Endothelial cell of umbilical vein (primary cell): ENCODE results near the gene ETNK2. TPM values are rescaled to one million over a fixed set of nuclear protein-coding genes. Genes with fewer than 3 reads are reported as not detected.

ENCODE experiments used
- BruUV-seq: library from RNA; stranded (reverse); fragments of 400-500 nt; replicated peaks from 2 replicates; lab custom pipeline; 2021; lab: Mats Ljungman, UMichigan
- CTCF ChIA-PET: fragments of 300-600, 350-600 bp; sonication (Branson Sonifier 250); formaldehyde crosslinking; loops from one replicate; lab custom pipeline; 2021; ENCODE audit warnings: antibody characterized with exemption, inconsistent platforms; lab: Charles Lee
- POLR2A ChIA-PET: fragments of 300-600, 350-600 bp; sonication (Branson Sonifier 250); formaldehyde crosslinking; loops from one replicate; lab custom pipeline; 2021; ENCODE audit warnings: antibody characterized with exemption, inconsistent platforms; lab: Charles Lee
- DNase-seq: peaks from one replicate; pipeline ENCODE4 v3.0.0-alpha.2; 2011; ENCODE audit warnings: low read depth, low spot score
- FAIRE-seq: peaks from 2 replicates; lab custom pipeline; 2011; peaks lifted over from hg19 to GRCh38; lab: Jason Lieb, UNC
- H2AFZ ChIP-seq: 2 replicates; pipeline ENCODE4 v1.6.0; 2012; ENCODE audit warnings: low read depth, low read length, control low read depth, inconsistent platforms
- H3K27ac ChIP-seq: 2 replicates; pipeline ENCODE4 v1.5.1; 2011; ENCODE audit warnings: low read depth, mild to moderate bottlenecking, control low read depth, low read length, moderate library complexity; ENCODE audit not compliant: insufficient read depth
- H3K27me3 ChIP-seq, 2 experiments: 2 replicates each; pipeline versions ENCODE4 v1.6.0 to v1.6.1; 2011; ENCODE audit warnings: low read length in 2 of 2, mixed read lengths in 1 of 2; ENCODE audit not compliant: control insufficient read depth in 2 of 2, insufficient read depth in 2 of 2
- H3K36me3 ChIP-seq, 2 experiments: 2 replicates in 1 of 2; 3 replicates in 1 of 2; pipeline ENCODE4 v1.5.1; 2011; ENCODE audit warnings: low read length in 2 of 2, mild to moderate bottlenecking in 1 of 2, moderate library complexity in 1 of 2; ENCODE audit not compliant: control insufficient read depth in 2 of 2, insufficient read depth in 2 of 2; ENCODE audit errors: extremely low read depth in 1 of 2
- H3K4me1 ChIP-seq: 3 replicates; pipeline ENCODE4 v1.5.1; 2011; ENCODE audit warnings: mild to moderate bottlenecking, low read length; ENCODE audit not compliant: control insufficient read depth, insufficient read depth; ENCODE audit errors: extremely low read depth
- H3K4me2 ChIP-seq: 2 replicates; pipeline ENCODE4 v1.6.1; 2011; ENCODE audit warnings: low read length, control low read depth, mixed read lengths; ENCODE audit not compliant: insufficient read depth
- H3K4me3 ChIP-seq, 3 experiments: fragments of 200-600 bp in 1 of 3; sonication (generic), shearing (Covaris generic) in 1 of 3; replicated peaks in 1 of 3; 2 replicates each; pipeline ENCODE4 v1.5.1; 2011 to 2016; ENCODE audit warnings: control low read depth in 3 of 3, low read length in 3 of 3, mild to moderate bottlenecking in 2 of 3, inconsistent platforms in 1 of 3, low read depth in 1 of 3, moderate library complexity in 1 of 3; ENCODE audit not compliant: insufficient read depth in 1 of 3
- H3K79me2 ChIP-seq: 2 replicates; pipeline ENCODE4 v1.6.0; 2012; ENCODE audit warnings: low read length, inconsistent platforms; ENCODE audit not compliant: control insufficient read depth, insufficient read depth
- H3K9ac ChIP-seq: replicated peaks from 2 replicates; pipeline ENCODE3; 2011; ENCODE audit warnings: low read length, control low read depth; ENCODE audit not compliant: insufficient read depth; ENCODE audit errors: extremely low read depth
- H3K9me1 ChIP-seq: replicated peaks from 3 replicates; pipeline ENCODE4 v1.6.0; 2011; ENCODE audit warnings: mild to moderate bottlenecking, low read length; ENCODE audit not compliant: control insufficient read depth, insufficient read depth; ENCODE audit errors: extremely low read depth
- H3K9me3 ChIP-seq: replicated peaks from 2 replicates; pipeline ENCODE4 v1.5.1; 2012; ENCODE audit warnings: low read length, inconsistent platforms; ENCODE audit not compliant: control insufficient read depth, insufficient read depth
- H4K20me1 ChIP-seq: replicated peaks from 2 replicates; pipeline ENCODE3; 2011; ENCODE audit warnings: mild to moderate bottlenecking, low read length; ENCODE audit not compliant: control insufficient read depth, insufficient read depth; ENCODE audit errors: extremely low read depth
- EZH2 ChIP-seq: IDR thresholded peaks from 2 replicates; pipeline ENCODE4 v1.6.1; 2012; ENCODE audit warnings: borderline replicate concordance, low read depth, mild to moderate bottlenecking, moderate library complexity, low read length, inconsistent platforms; ENCODE audit not compliant: severe bottlenecking
- FOS ChIP-seq: IDR thresholded peaks from 2 replicates; pipeline ENCODE4 v1.6.1; 2011; ENCODE audit warnings: mild to moderate bottlenecking, low read length, moderate library complexity, borderline replicate concordance; ENCODE audit not compliant: insufficient read depth
- GATA2 ChIP-seq: IDR thresholded peaks from 2 replicates; pipeline ENCODE4 v1.7.0; 2011; ENCODE audit warnings: low read depth, mild to moderate bottlenecking, moderate library complexity, mixed read lengths, low read length; ENCODE audit not compliant: insufficient read length, insufficient read depth
- JUN ChIP-seq: IDR thresholded peaks from 2 replicates; pipeline ENCODE4 v1.6.1; 2011; ENCODE audit warnings: borderline replicate concordance, low read depth; ENCODE audit not compliant: insufficient read length, insufficient read depth
- MYC ChIP-seq: IDR thresholded peaks from one replicate; pipeline ENCODE4 v1.6.1; 2011; ENCODE audit warnings: mild to moderate bottlenecking, low read depth, low read length
- POLR2A ChIP-seq: IDR thresholded peaks from 2 replicates; pipeline ENCODE4 v1.6.1; 2012; ENCODE audit warnings: low read depth, mild to moderate bottlenecking, control low read depth, low read length
- POLR2AphosphoS5 ChIP-seq: IDR thresholded peaks from 2 replicates; pipeline ENCODE4 v1.6.1; 2012; ENCODE audit warnings: low read depth, mild to moderate bottlenecking, control low read depth, low read length, moderate library complexity; ENCODE audit not compliant: insufficient read depth
- dilution Hi-C: fragments of 300-500 bp; cut with MboI; formaldehyde crosslinking; loops from one replicate; pipeline ENCODE4 v1.15.0; 2019; ENCODE audit warnings: low sequenced_read_pairs; ENCODE audit not compliant: extremely low pct_ligation_motif_present
- intact Hi-C: fragments of 100-400 bp; cut with micrococcal nuclease; formaldehyde crosslinking; loops from one replicate; pipeline ENCODE4 v1.10.0; 2022
- polyA plus RNA-seq, 4 experiments: library from polyadenylated mRNA; depleted of rRNA in 3 of 4; stranded (reverse) in 3 of 4; unstranded in 1 of 4; fragments of >200 nt; gene quantifications; 2 replicates each; pipeline versions ENCODE4 v1.2.1 to v1.2.3, GENCODE V29; 2011 to 2012; ENCODE audit warnings: missing spikeins in 1 of 4
- total RNA-seq: library from RNA; stranded (reverse); gene quantifications from 2 replicates; pipeline ENCODE4 v1.2.3, GENCODE V29; 2021
- TF ChIP-seq, protein P1 (sequence below), 2 donors: IDR thresholded peaks; 1 replicate in 1 of 2; 2 replicates in 1 of 2; pipeline ENCODE4 v1.5.1; 2011; ENCODE audit warnings: low read length in 2 of 2, mild to moderate bottlenecking in 2 of 2, moderate library complexity in 2 of 2, control low read depth in 1 of 2, inconsistent platforms in 1 of 2, low read depth in 1 of 2; ENCODE audit not compliant: insufficient read depth in 1 of 2; ENCODE audit errors: extremely low read depth in 1 of 2
- TF ChIP-seq, protein P2 (sequence below): IDR thresholded peaks from 2 replicates; pipeline ENCODE4 v1.6.1; 2011; ENCODE audit not compliant: insufficient read depth, insufficient read length

The ETNK2 gene
- total and polyA plus RNA-seq, 2 donors (not counting 3 experiments of a cell fraction or from before 2014, with no cell fraction given): 13.5 to 27.5 TPM

DNA sequence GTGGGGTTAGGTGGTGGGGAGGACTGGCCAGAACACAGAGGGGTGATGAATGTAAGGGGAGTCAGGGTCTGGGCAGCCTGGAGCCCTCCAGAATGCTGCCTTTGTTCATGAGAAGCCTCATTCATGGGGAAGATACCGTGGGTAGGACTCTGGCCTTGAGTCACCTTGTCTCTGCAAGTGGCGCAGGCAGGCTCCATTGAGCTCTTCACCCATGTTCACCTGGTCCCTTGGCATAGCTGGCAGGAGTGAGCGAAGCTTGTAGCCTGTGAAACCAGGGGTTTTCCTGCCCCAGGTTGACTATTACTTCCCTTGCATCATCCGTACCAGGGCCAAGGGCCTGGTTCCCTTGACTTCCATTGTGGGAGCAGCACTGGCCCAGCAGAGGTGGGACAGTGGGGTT, 53.2 kb downstream of the ETNK2 start:
- H3K9me3 ChIP-seq: no peaks in the 10 kb centered on the region
- H3K79me2 ChIP-seq: peaks cover 23% of the 10 kb centered on the region
- no peaks in the 10 kb centered on the region for H3K27me3 ChIP-seq
- no peaks in the 10 kb centered on the region for H3K9me1 ChIP-seq
- BruUV-seq: no TSS peak
- FAIRE-seq (no peak), DNase-seq (no peak)
- no peak overlapping the region for H3K4me3 ChIP-seq
- H3K9ac ChIP-seq: no peak overlapping the region
- no peaks in the 10 kb centered on the region for H4K20me1 ChIP-seq
- H2AFZ ChIP-seq: no peak overlapping the region
- intact Hi-C loops (no loop called here), dilution Hi-C loops (no loop called here)
- no peak overlapping the region for H3K4me2 ChIP-seq
- H3K27ac ChIP-seq: no peak overlapping the region
- TF ChIP-seq JUN (no peak), FOS (no peak)
- TF ChIP-seq, protein P1, sequence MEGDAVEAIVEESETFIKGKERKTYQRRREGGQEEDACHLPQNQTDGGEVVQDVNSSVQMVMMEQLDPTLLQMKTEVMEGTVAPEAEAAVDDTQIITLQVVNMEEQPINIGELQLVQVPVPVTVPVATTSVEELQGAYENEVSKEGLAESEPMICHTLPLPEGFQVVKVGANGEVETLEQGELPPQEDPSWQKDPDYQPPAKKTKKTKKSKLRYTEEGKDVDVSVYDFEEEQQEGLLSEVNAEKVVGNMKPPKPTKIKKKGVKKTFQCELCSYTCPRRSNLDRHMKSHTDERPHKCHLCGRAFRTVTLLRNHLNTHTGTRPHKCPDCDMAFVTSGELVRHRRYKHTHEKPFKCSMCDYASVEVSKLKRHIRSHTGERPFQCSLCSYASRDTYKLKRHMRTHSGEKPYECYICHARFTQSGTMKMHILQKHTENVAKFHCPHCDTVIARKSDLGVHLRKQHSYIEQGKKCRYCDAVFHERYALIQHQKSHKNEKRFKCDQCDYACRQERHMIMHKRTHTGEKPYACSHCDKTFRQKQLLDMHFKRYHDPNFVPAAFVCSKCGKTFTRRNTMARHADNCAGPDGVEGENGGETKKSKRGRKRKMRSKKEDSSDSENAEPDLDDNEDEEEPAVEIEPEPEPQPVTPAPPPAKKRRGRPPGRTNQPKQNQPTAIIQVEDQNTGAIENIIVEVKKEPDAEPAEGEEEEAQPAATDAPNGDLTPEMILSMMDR (IDR thresholded peaks at IDR 0.05; ENCODE audit: extremely low read depth in 1 of 2, insufficient read depth in 1 of 2, low read depth in 1 of 2, low read length in 2 of 2): no peak
- H3K4me1 ChIP-seq: peaks cover 33% of the 10 kb centered on the region
- ChIA-PET CTCF (interaction anchor here (1.1 to 6.8 kb wide), 3 partner anchors 10 to 227 kb away, joined by 3 to 50 read pairs (median 9); no protein-coding TSS in a partner anchor), POLR2A (no interaction called here)
- no peaks in the 10 kb centered on the region for H3K36me3 ChIP-seq

DNA sequence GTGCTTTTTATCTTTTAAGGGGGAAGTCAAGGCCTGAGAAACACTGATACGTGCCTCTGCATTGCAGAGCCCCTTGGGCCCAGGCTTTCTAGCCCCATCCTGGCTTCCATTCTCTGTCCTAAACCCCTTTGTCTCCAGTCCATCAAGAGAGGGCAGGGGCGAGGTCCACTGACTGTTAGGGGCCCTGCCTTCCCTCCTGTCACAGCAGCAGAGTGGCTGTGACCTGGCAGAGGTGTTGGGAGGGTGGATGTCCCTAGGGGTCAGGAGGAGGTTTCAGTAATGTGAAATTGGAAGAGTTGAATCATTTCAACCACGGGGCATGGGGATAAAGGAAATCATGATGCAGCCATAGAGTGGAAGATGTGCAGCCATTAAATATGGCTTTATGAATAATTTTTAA, 54.9 kb downstream of the ETNK2 start:
- TF ChIP-seq MYC (no peak), JUN (no peak), EZH2 (no peak), GATA2 (no peak), POLR2A (no peak), FOS (no peak), POLR2AphosphoS5 (no peak)
- TF ChIP-seq, protein P1 (IDR thresholded peaks at IDR 0.05; ENCODE audit: extremely low read depth in 1 of 2, insufficient read depth in 1 of 2, low read depth in 1 of 2, low read length in 2 of 2): no peak
- TF ChIP-seq, protein P2, sequence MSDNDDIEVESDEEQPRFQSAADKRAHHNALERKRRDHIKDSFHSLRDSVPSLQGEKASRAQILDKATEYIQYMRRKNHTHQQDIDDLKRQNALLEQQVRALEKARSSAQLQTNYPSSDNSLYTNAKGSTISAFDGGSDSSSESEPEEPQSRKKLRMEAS: no peak
- Histone ChIP-seq H3K9me3 (no peaks in the 10 kb centered on the region), H4K20me1 (no peaks in the 10 kb centered on the region), H3K4me3 (no peak overlapping the region), H3K27ac (no peak overlapping the region), H3K4me2 (no peak overlapping the region), H3K9ac (no peak overlapping the region), H3K4me1 (peaks cover 15% of the 10 kb centered on the region), H3K27me3 (no peaks in the 10 kb centered on the region), H3K36me3 (no peaks in the 10 kb centered on the region), H2AFZ (no peak overlapping the region), H3K9me1 (no peaks in the 10 kb centered on the region), H3K79me2 (peaks cover 25% of the 10 kb centered on the region)
- FAIRE-seq (no peak), DNase-seq (no peak)
- ChIA-PET CTCF (no interaction called here), POLR2A (no interaction called here)
- intact Hi-C loops (no loop called here), dilution Hi-C loops (no loop called here)
- BruUV-seq: no TSS peak
